NCI-H2081 treated with DMSO at 0.1 percent for 48 hours (cell line): ENCODE results near the gene VRK3.
"Not testable (repeated sequence)": the region's sequence is repeated elsewhere in the genome, so short reads cannot be mapped to it uniquely, and the experiment has no call there.

Experiments used
- DNase-seq: peaks from one replicate; lab custom pipeline; 2025; lab: John Stamatoyannopoulos, UW

Gene VRK3, protein sequence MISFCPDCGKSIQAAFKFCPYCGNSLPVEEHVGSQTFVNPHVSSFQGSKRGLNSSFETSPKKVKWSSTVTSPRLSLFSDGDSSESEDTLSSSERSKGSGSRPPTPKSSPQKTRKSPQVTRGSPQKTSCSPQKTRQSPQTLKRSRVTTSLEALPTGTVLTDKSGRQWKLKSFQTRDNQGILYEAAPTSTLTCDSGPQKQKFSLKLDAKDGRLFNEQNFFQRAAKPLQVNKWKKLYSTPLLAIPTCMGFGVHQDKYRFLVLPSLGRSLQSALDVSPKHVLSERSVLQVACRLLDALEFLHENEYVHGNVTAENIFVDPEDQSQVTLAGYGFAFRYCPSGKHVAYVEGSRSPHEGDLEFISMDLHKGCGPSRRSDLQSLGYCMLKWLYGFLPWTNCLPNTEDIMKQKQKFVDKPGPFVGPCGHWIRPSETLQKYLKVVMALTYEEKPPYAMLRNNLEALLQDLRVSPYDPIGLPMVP

GRCh38 chr19:50025022-50025793 lies at the start of gene VRK3:
TSS of gene VRK3 (minus strand) at chr19:50025372. CDS start at chr19:50016162, 9,210 bp downstream.
- peak; percentile 99 for DNase-seq

- DNase-seq, result not testable (repeated sequence)
These were observed 43.2 kb upstream of the VRK3 start for GRCh38 chr19:50068382-50068781.

DNA sequence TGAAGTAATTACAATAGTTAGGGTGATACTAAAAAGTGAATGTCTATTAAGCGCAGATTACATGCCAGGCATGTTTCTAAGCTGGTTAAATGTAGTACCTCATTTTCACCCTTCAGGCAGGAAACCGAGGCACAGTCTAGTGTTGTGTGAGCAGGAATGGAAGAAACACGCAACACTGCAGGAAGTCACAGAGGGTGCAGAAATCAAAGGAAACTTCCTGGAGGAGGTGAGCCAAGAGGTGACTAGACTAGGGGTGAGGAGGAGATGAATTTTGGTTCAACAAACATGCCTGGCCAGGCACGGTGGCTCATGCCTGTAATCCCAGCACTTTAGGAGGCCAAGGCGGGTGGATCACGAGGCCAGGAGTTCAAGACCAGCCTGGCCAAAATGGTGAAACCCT lies 42.4 kb upstream of the VRK3 start:
- DNase-seq, result no peak

- DNase-seq, result no peak
These were observed 40.8 kb upstream of the VRK3 start for GRCh38 chr19:50065938-50066337.

- DNase-seq, result no peak
These were observed 36.5 kb upstream of the VRK3 start for GRCh38 chr19:50061650-50062049.

- no peak for DNase-seq
These were observed 34.9 kb upstream of the VRK3 start for GRCh38 chr19:50060107-50060506.

- DNase-seq, result no peak
These were observed 33.9 kb upstream of the VRK3 start for GRCh38 chr19:50059045-50059444.

- no peak for DNase-seq
These were observed 33.3 kb upstream of the VRK3 start for GRCh38 chr19:50058425-50058824.

DNA sequence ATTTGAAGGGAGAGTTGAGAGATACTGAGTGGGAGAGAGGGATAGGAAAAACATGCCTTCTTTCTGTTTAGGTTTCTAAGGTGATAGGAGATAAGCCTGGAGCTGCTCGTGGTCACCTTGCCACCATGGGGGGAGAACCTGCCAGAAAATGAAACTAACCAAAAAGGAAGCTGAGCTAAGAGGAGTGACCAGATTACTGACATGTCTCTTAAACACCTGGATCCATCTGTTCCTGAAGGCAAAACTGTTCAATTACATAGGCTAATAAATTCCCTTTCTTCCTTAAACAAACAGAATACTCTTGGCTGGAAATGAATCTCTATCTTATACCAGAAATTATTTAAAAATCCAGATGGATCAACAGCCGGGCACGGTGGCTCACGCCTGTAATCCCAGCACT lies 27.9 kb upstream of the VRK3 start:
- no peak for DNase-seq

GRCh38 chr19:50051964-50052363 lies 26.8 kb upstream of the VRK3 start:
- DNase-seq, result no peak

GRCh38 chr19:50051228-50051895 lies 26.2 kb upstream of the VRK3 start:
- DNase-seq, result not testable (repeated sequence)

DNA sequence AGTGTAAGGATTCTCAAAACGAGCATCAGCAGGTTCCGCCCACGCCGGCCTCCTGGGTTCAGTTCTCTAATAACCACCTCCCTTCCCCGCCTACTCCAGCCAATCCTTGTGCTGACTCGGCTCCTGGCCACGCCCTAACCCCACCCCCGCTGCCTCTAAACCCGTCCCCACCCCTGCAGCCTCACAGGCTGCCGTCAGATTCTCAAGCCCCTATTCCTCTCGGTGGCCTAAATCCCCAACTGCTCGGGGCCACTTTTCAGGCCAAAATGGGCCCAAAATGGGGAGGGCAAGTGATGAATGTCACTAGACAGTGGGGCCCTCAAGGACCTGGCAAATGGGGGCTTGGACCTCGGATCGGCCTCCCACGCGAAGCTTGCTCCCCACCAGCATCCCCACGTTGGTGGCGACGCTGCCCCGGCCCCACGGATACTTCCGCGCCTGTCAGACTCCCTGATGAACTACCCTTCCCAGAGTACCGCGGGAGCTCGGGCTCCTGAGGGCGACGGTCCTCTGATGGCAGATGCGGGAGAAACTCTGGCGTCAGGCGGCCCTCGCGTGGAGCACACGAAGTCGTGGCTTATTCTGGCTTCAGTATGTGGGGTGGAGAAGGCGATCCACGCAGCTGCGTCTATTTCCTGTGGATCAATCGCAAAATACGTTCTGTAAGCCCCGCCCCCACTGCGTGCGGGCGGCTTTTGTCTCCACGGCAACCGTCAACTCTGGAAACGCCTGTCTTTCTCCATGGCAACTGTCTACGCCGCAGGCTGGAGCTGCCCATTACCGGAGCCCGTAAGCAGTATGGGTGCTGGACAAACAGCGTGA lies 25.4 kb upstream of the VRK3 start:
- DNase-seq, result peak; percentile 4

- DNase-seq, result no peak
These were observed 22.5 kb upstream of the VRK3 start for GRCh38 chr19:50047671-50048070.

- DNase-seq, result no peak
These were observed 21.7 kb upstream of the VRK3 start for GRCh38 chr19:50046649-50047503.

DNA sequence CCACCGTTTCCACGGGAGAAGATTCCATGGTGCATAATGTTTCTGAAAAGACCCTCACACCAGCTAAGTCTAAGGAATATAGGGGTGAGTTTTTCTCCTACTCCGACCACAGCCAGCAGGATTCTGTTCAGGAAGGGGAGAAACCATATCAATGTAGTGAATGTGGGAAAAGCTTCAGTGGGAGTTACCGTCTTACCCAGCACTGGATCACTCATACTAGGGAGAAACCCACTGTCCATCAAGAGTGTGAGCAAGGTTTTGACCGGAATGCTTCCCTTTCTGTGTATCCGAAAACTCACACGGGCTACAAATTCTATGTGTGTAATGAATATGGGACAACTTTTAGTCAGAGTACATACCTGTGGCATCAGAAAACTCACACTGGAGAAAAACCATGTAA lies 19.8 kb upstream of the VRK3 start:
- no peak for DNase-seq

DNA sequence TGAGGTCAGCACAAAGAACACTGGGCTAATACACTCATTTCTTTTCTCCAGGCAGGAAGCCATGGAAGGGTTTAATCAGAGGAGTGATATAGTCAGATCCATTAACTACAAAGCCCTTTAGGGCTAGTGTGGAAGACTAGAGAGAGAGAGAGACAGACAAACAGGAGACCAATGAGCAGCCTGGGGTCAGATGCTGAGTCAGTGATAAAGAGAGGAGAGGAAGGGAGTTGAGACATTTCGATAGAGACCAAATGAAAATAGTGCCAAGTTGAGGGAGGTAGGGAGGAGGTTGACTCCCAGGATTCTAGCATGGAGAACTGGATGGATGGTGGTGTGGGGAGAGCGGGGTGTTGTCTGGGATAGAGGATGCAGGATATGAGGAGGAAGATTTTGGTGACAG lies 18.8 kb upstream of the VRK3 start:
- no peak for DNase-seq

- DNase-seq, result no peak
These were observed 17.3 kb upstream of the VRK3 start for GRCh38 chr19:50042363-50043024.

DNA sequence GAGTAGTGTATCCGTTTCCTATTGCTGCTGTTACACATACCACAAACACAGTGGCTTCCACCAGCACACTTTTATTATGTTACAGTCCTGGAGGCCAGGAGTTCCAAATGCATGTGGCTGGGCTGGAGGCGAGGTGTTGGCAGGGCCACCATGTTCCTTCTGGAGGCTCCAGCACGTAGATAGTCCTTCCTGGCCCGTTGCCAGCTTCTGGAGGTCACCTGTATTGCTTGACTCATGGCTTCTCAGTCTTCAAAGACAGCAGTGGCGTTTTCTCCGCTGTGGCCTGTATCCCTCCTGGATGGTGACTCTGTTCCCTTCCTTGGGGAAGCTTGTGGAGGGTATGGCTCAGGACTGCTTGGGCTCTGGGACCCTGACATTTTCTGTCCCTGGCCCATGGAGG lies 15.8 kb upstream of the VRK3 start:
- DNase-seq, result no peak

DNA sequence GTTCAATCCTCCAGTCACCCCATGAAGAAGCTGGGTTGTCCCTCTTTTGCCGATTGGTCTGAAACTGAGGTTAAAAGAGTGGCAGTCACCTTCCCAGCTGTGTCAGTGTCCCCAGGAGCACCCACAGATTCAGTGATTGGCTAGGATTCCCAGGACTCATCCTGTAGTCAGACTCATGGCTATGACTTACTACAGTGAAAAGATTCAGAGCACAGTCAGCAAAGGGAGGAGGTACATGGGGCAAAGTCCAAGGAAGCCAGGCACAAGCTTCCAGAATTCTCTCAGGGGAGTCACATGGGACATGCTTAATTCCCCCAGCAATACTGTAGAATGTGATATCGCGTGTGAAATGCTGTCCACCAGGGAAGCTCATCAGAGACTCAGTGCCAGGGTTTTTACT lies 14.8 kb upstream of the VRK3 start:
- DNase-seq, result no peak

DNA sequence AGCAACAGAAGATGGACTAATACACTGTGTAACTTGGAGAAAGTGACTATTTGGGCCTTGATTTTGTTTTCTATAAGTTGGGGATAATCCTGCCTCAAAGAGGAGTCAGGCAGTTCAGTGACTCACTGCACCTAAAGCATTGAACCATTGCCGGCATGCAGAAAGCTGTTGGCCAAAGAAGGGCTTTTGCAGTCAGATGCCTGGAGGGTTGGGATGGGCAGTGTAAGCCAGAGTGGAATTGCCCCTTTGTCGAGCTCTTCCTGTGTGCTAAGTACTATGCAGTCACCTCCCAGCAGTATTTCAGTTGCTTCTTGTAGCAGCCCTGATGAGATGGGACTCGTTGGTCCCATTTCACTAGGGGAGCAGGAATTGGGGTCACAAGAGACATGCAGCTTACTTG lies 11.7 kb upstream of the VRK3 start:
- DNase-seq, result no peak
